H1 (cell line): ENCODE data around the gene FAM174A. TPM values are rescaled to one million over a fixed set of nuclear protein-coding genes. Genes with fewer than 3 reads are reported as not detected.

Experiments used
- CTCF ChIA-PET: fragments of 300-600 bp; sonication (Branson Sonifier 250); formaldehyde crosslinking; loops from one replicate; lab custom pipeline; 2021; ENCODE audit not compliant: partially characterized antibody; lab: Charles Lee
- POLR2A ChIA-PET: fragments of 300-600 bp; sonication (Branson Sonifier 250); formaldehyde crosslinking; loops from one replicate; lab custom pipeline; 2021; ENCODE audit warnings: inconsistent platforms; ENCODE audit not compliant: partially characterized antibody; lab: Charles Lee
- DNase-seq, 2 experiments: peaks; one replicate each; pipeline versions ENCODE4 v3.0.0 to v3.0.0-alpha.2; 2010 to 2022; ENCODE audit warnings: low spot score in 2 of 2, low read depth in 1 of 2, mixed read lengths in 1 of 2
- FAIRE-seq: peaks from 2 replicates; lab custom pipeline; 2011; peaks lifted over from hg19 to GRCh38; lab: Jason Lieb, UNC
- H2AFZ ChIP-seq: 2 replicates; pipeline ENCODE4 v1.8.1; 2012; ENCODE audit warnings: low read length, inconsistent platforms
- H2AK5ac ChIP-seq: 2 replicates; pipeline ENCODE4 v1.6.1; 2013; ENCODE audit warnings: low read depth, low read length
- H2BK120ac ChIP-seq: replicated peaks from 2 replicates; pipeline ENCODE3; 2013; ENCODE audit warnings: low read depth, low read length, inconsistent platforms
- H2BK12ac ChIP-seq: 2 replicates; pipeline ENCODE4 v1.6.1; 2013; ENCODE audit warnings: low read depth, low read length
- H2BK15ac ChIP-seq: 2 replicates; pipeline ENCODE4 v1.6.1; 2013; ENCODE audit warnings: low read length
- H2BK20ac ChIP-seq: 2 replicates; pipeline ENCODE4 v1.6.1; 2013; ENCODE audit warnings: low read length
- H2BK5ac ChIP-seq: 2 replicates; pipeline ENCODE4 v1.6.1; 2013; ENCODE audit warnings: low read depth, low read length
- H3K14ac ChIP-seq: 2 replicates; pipeline ENCODE4 v1.6.1; 2013; ENCODE audit warnings: inconsistent platforms; ENCODE audit not compliant: insufficient read length
- H3K18ac ChIP-seq: 2 replicates; pipeline ENCODE4 v1.6.1; 2013; ENCODE audit warnings: low read length; ENCODE audit errors: extremely low read depth
- H3K23ac ChIP-seq: 2 replicates; pipeline ENCODE4 v1.6.1; 2013; ENCODE audit warnings: inconsistent platforms; ENCODE audit not compliant: insufficient read length
- H3K23me2 ChIP-seq: 2 replicates; pipeline ENCODE4 v1.6.1; 2013; ENCODE audit warnings: low read depth, low read length
- H3K27ac ChIP-seq: 2 replicates; pipeline ENCODE4 v1.6.1; 2011; ENCODE audit warnings: low read depth, low read length, inconsistent platforms
- H3K27me3 ChIP-seq, 4 experiments: replicated peaks in 1 of 4; 1 replicate in 1 of 4; 2 replicates in 3 of 4; pipeline versions ENCODE4 v1.6.1 to v1.8.1; 2011 to 2013; ENCODE audit warnings: low read length in 3 of 4, mild to moderate bottlenecking in 3 of 4, inconsistent platforms in 2 of 4, mixed read lengths in 2 of 4, moderate library complexity in 1 of 4; ENCODE audit not compliant: control insufficient read depth in 3 of 4, insufficient read depth in 3 of 4; ENCODE audit errors: extremely low read depth in 1 of 4
- H3K36me3 ChIP-seq, 4 experiments: 2 replicates each; pipeline versions ENCODE4 v1.6.1 to v1.8.1; 2011 to 2013; ENCODE audit warnings: mild to moderate bottlenecking in 4 of 4, low read length in 3 of 4, moderate library complexity in 2 of 4, control low read depth in 1 of 4, inconsistent platforms in 1 of 4; ENCODE audit not compliant: insufficient read depth in 4 of 4, control insufficient read depth in 2 of 4
- H3K4ac ChIP-seq: replicated peaks from 2 replicates; pipeline ENCODE3; 2013; ENCODE audit warnings: low read length, low read depth, mixed read lengths, inconsistent platforms; ENCODE audit not compliant: insufficient read length
- H3K4me1 ChIP-seq, 4 experiments: replicated peaks in 1 of 4; 1 replicate in 1 of 4; 2 replicates in 3 of 4; pipeline versions ENCODE4 v1.6.1 to v1.8.1; 2011 to 2013; ENCODE audit warnings: low read length in 3 of 4, inconsistent platforms in 2 of 4, mixed read lengths in 1 of 4; ENCODE audit not compliant: insufficient read depth in 4 of 4, control insufficient read depth in 3 of 4
- H3K4me2 ChIP-seq, 2 experiments: 2 replicates each; pipeline versions ENCODE4 v1.6.1 to v1.8.1; 2011 to 2013; ENCODE audit warnings: low read depth in 2 of 2, low read length in 2 of 2, control low read depth in 1 of 2, inconsistent platforms in 1 of 2, mild to moderate bottlenecking in 1 of 2; ENCODE audit not compliant: insufficient read depth in 1 of 2
- H3K4me3 ChIP-seq, 4 experiments: fragments of 200-600, 300-600 bp in 1 of 4; sonication (generic), shearing (Covaris generic), sonication (Bioruptor Twin) in 1 of 4; 2 replicates each; pipeline versions ENCODE4 v1.5.1 to v1.8.1; 2011 to 2016; ENCODE audit warnings: low read length in 4 of 4, low read depth in 3 of 4, control low read depth in 2 of 4, inconsistent platforms in 2 of 4, mild to moderate bottlenecking in 2 of 4, mixed read lengths in 1 of 4, moderate library complexity in 1 of 4; ENCODE audit not compliant: insufficient read depth in 2 of 4; ENCODE audit errors: extremely low read depth in 1 of 4
- H3K56ac ChIP-seq: replicated peaks from 2 replicates; pipeline ENCODE3; 2013; ENCODE audit warnings: low read depth, mild to moderate bottlenecking, mixed read lengths, low read length, inconsistent platforms; ENCODE audit not compliant: insufficient read length
- H3K79me1 ChIP-seq: 2 replicates; pipeline ENCODE4 v1.6.1; 2013; ENCODE audit warnings: low read depth, low read length, control low read depth
- H3K79me2 ChIP-seq, 2 experiments: 2 replicates each; pipeline versions ENCODE4 v1.6.1 to v1.8.1; 2012 to 2013; ENCODE audit warnings: low read length in 2 of 2, mild to moderate bottlenecking in 2 of 2, inconsistent platforms in 1 of 2; ENCODE audit not compliant: insufficient read depth in 2 of 2, control insufficient read depth in 1 of 2
- H3K9ac ChIP-seq, 4 experiments: replicated peaks in 1 of 4; 1 replicate in 1 of 4; 2 replicates in 3 of 4; pipeline versions ENCODE4 v1.6.1 to v1.8.1; 2011 to 2013; ENCODE audit warnings: low read depth in 3 of 4, low read length in 3 of 4, control low read depth in 2 of 4, mild to moderate bottlenecking in 2 of 4, moderate library complexity in 2 of 4, inconsistent platforms in 1 of 4; ENCODE audit errors: extremely low read depth in 1 of 4
- H3K9me3 ChIP-seq, 2 experiments: 2 replicates each; pipeline versions ENCODE4 v1.6.1 to v1.8.1; 2012 to 2013; ENCODE audit warnings: mild to moderate bottlenecking in 2 of 2, moderate library complexity in 2 of 2, control low read depth in 1 of 2, inconsistent platforms in 1 of 2, low read depth in 1 of 2, low read length in 1 of 2, mixed read lengths in 1 of 2; ENCODE audit not compliant: insufficient read depth in 2 of 2
- H4K20me1 ChIP-seq, 2 experiments: replicated peaks in 1 of 2; 2 replicates each; pipeline versions ENCODE3 to v1.8.1; 2011 to 2013; ENCODE audit warnings: inconsistent platforms in 2 of 2, low read length in 2 of 2, mild to moderate bottlenecking in 1 of 2; ENCODE audit not compliant: insufficient read depth in 2 of 2, control insufficient read depth in 1 of 2
- H4K5ac ChIP-seq: 2 replicates; pipeline ENCODE4 v1.6.1; 2013; ENCODE audit warnings: low read length, low read depth, mixed read lengths, inconsistent platforms; ENCODE audit not compliant: insufficient read length
- H4K8ac ChIP-seq: 2 replicates; pipeline ENCODE4 v1.8.0; 2013; ENCODE audit warnings: mild to moderate bottlenecking, moderate library complexity, low read length, inconsistent platforms; ENCODE audit not compliant: insufficient read depth; ENCODE audit errors: extremely low read depth
- H4K91ac ChIP-seq: replicated peaks from 2 replicates; pipeline ENCODE3; 2013; ENCODE audit warnings: low read length, mixed read lengths, inconsistent platforms; ENCODE audit not compliant: insufficient read length
- BACH1 ChIP-seq: IDR thresholded peaks from 2 replicates; pipeline ENCODE4 v1.6.1; 2012; ENCODE audit warnings: low read length, improper control_type of control experiment
- CBX5 ChIP-seq: fragments of 300-800, 300-1000 bp; sonication (generic); IDR thresholded peaks from 2 replicates; pipeline ENCODE4 v1.7.1; 2016; ENCODE audit warnings: antibody characterized with exemption, low read length, low read depth
- CTCF ChIP-seq, 3 experiments: IDR thresholded peaks; 1 replicate in 2 of 3; 2 replicates in 1 of 3; pipeline versions ENCODE4 v1.5.1 to v1.6.1; 2011; ENCODE audit warnings: low read length in 3 of 3, mild to moderate bottlenecking in 3 of 3, inconsistent platforms in 2 of 3, low read depth in 1 of 3, moderate library complexity in 1 of 3; ENCODE audit not compliant: insufficient read depth in 1 of 3; ENCODE audit errors: control extremely low read depth in 1 of 3
- NRF1 ChIP-seq: IDR thresholded peaks from 2 replicates; pipeline ENCODE4 v1.6.1; 2011; ENCODE audit warnings: mild to moderate bottlenecking, low read depth, low read length, improper control_type of control experiment
- RAD21 ChIP-seq, 2 experiments: IDR thresholded peaks in 1 of 2; conservative IDR thresholded peaks in 1 of 2; 2 replicates each; pipeline ENCODE4 v1.6.1; 2011; ENCODE audit warnings: low read depth in 2 of 2, low read length in 2 of 2, improper control_type of control experiment in 1 of 2, inconsistent platforms in 1 of 2, mild to moderate bottlenecking in 1 of 2, moderate library complexity in 1 of 2
- SIRT6 ChIP-seq: IDR thresholded peaks from one replicate; pipeline ENCODE4 v1.7.1; 2012; ENCODE audit warnings: low read length, inconsistent platforms
- WGBS, 2 experiments: shearing (Covaris generic) in 1 of 2; methylation state at CpG; one replicate each; pipeline versions ENCODE4 v1.1.6 to v1.1.7; 2013 to 2015; ENCODE audit warnings: low lambda C conversion rate in 2 of 2, mixed read lengths in 2 of 2, inconsistent platforms in 1 of 2, low coverage in 1 of 2, missing lambda C conversion rate in 1 of 2; ENCODE audit not compliant: insufficient replicate concordance in 2 of 2, insufficient coverage in 1 of 2, insufficient read length in 1 of 2; ENCODE audit errors: extremely low coverage in 1 of 2, missing lambda C conversion rate in 1 of 2; 5-methylcytosine and 5-hydroxymethylcytosine counted together
- polyA plus RNA-seq, 7 experiments: library from polyadenylated mRNA; depleted of rRNA in 3 of 7; stranded (reverse) in 5 of 7; unstranded in 2 of 7; fragments of >200 nt in 5 of 7; fragments of 200-250 nt in 2 of 7; gene quantifications; 1 replicate in 5 of 7; 2 replicates in 1 of 7; 4 replicates in 1 of 7; pipeline versions ENCODE4 v1.2.1 to v1.2.3, GENCODE V29; 2011 to 2013; ENCODE audit warnings: missing spikeins in 2 of 7, mixed read lengths in 2 of 7
- total RNA-seq: library from RNA; stranded (reverse); fragmentation: NEBNext Ultra II Directional; extraction: Animal tissue kit (Norgen Biotek cat#: 25700); gene quantifications from 2 replicates; pipeline ENCODE4 v1.2.1, GENCODE V29; 2021

The FAM174A gene
- total and polyA plus RNA-seq, 2 of the 8 experiments (the other 6 are each of a cell fraction or from before 2014, with no cell fraction given), result 3.9 to 5.3 TPM

- no peaks in the 10 kb centered on the region for H3K23me2 ChIP-seq
- FAIRE-seq (no peak), DNase-seq (no peak)
- no peak overlapping the region for H2BK120ac ChIP-seq
- H3K9ac ChIP-seq, result no peak overlapping the region
- H3K79me1 ChIP-seq, result no peaks in the 10 kb centered on the region
- no peak overlapping the region for H2BK15ac ChIP-seq
- no peak overlapping the region for H3K4me2 ChIP-seq
- POLR2A ChIA-PET, result no interaction called here
- H3K4me1 ChIP-seq, result no peaks in the 10 kb centered on the region
- H4K8ac ChIP-seq, result no peak overlapping the region
- no peaks in the 10 kb centered on the region for H3K36me3 ChIP-seq
- no peak overlapping the region for H3K18ac ChIP-seq
- TF ChIP-seq CBX5, result no peak
- TF ChIP-seq RAD21 (IDR thresholded peaks at IDR 0.05 in 1 of 2, conservative IDR thresholded peaks at IDR 0.05 in 1 of 2; ENCODE audit: low read depth in 2 of 2, low read length in 2 of 2), result no peak
- no peak for TF ChIP-seq CTCF (IDR thresholded peaks at IDR 0.05; ENCODE audit: control extremely low read depth in 1 of 3, insufficient read depth in 1 of 3, low read depth in 1 of 3, low read length in 3 of 3)
- no peak for TF ChIP-seq BACH1
- no peak for TF ChIP-seq NRF1
- TF ChIP-seq SIRT6, result no peak
- WGBS, 2 experiments, result 100% methylated on average over 1 of the region's 1 CpG; no CpG with 5 or more reads in 1 of the 2 experiments
- H3K9me3 ChIP-seq, result no peaks in the 10 kb centered on the region
- H3K27ac ChIP-seq, result no peak overlapping the region
- H2BK12ac ChIP-seq, result no peak overlapping the region
- CTCF ChIA-PET, result interaction anchor here (1.1 to 1.3 kb wide), 2 partner anchors 10 to 30 kb away, joined by 3 to 4 read pairs; no protein-coding TSS in a partner anchor
- no peaks in the 10 kb centered on the region for H3K79me2 ChIP-seq
- peaks cover 0 to 2% of the 10 kb centered on the region in 2 experiments for H4K20me1 ChIP-seq
- H4K91ac ChIP-seq, result no peak overlapping the region
- no peak overlapping the region for H2AFZ ChIP-seq
- no peak overlapping the region for H3K56ac ChIP-seq
- no peak overlapping the region for H2BK5ac ChIP-seq
- no peak overlapping the region for H2BK20ac ChIP-seq
- H3K27me3 ChIP-seq, result no peaks in the 10 kb centered on the region
- H3K4me3 ChIP-seq, result no peak overlapping the region
- H2AK5ac ChIP-seq, result no peak overlapping the region
- no peak overlapping the region for H3K23ac ChIP-seq
- no peak overlapping the region for H3K4ac ChIP-seq
- H3K14ac ChIP-seq, result no peak overlapping the region
- H4K5ac ChIP-seq, result no peak overlapping the region
Observed at GRCh38 chr5:100550531-100551051, 15.4 kb downstream of the FAM174A start.
